HEK293 (cell line): Measurements from ENCODE around the gene NFE2L3.

Experiments
- BCL11A ChIP-seq: fragments of 450-650 bp; formaldehyde crosslinking; IDR thresholded peaks from 2 replicates; pipeline ENCODE4 v1.5.1; 2016; ENCODE audit warnings: low read depth, missing biosample characterization, missing genetic modification characterization
- HOXC10 ChIP-seq: sonication (generic); formaldehyde crosslinking; IDR thresholded peaks from 2 replicates; pipeline ENCODE4 v1.8.1; 2023; ENCODE audit warnings: mild to moderate bottlenecking, missing genetic modification reagents
- TSHZ1 ChIP-seq: fragments of 450-650 bp; formaldehyde crosslinking; IDR thresholded peaks from 2 replicates; pipeline ENCODE4 v1.5.1; 2016; ENCODE audit warnings: missing biosample characterization, missing genetic modification characterization, borderline replicate concordance
- ZNF121 ChIP-seq: fragments of 450-650 bp; formaldehyde crosslinking; IDR thresholded peaks from 2 replicates; pipeline ENCODE4 v1.5.1; 2016; ENCODE audit warnings: missing biosample characterization, missing genetic modification characterization
- ZSCAN30 ChIP-seq: fragments of 450-650 bp; IDR thresholded peaks from 2 replicates; pipeline ENCODE4 v1.5.1; 2018; ENCODE audit warnings: missing biosample characterization, mild to moderate bottlenecking, missing genetic modification characterization, moderate library complexity
- TF ChIP-seq, protein P1 (sequence below): fragments of 450-650 bp; formaldehyde crosslinking; IDR thresholded peaks from 2 replicates; pipeline ENCODE4 v1.5.1; 2016; ENCODE audit warnings: missing biosample characterization, missing genetic modification characterization

- TF ChIP-seq, protein P1, sequence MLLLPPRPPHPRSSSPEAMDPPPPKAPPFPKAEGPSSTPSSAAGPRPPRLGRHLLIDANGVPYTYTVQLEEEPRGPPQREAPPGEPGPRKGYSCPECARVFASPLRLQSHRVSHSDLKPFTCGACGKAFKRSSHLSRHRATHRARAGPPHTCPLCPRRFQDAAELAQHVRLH (tag by site-specific recombination) = no peak
- TF ChIP-seq HOXC10 (no peak), ZNF121 (no peak), TSHZ1 (tag by site-specific recombination) (no peak), ZSCAN30 (tag by site-specific recombination) (no peak), BCL11A (no peak)
These were observed 46.8 kb upstream of the NFE2L3 start for GRCh38 chr7:26105236-26105635.
